Psoas muscle (tissue), 8 donors: ENCODE measurements around the gene GSTO2. TPM values are rescaled to one million over a fixed set of nuclear protein-coding genes. Genes with fewer than 3 reads are reported as not detected.

Source experiments
- ATAC-seq, 4 donors: fragments of 200-7000 bp; cut with Tn5 transposase; one replicate each; pipeline ENCODE4 v1.9.1; 2020; ENCODE audit warnings: moderate library complexity in 3 of 4, mild to moderate bottlenecking in 2 of 4
- DNase-seq, 2 donors: peaks; one replicate each; pipeline ENCODE4 v3.0.0-alpha.2; 2020
- H3K27ac ChIP-seq: fragments of 200-600 bp; one replicate; pipeline ENCODE4 v1.8.0; 2022
- H3K27me3 ChIP-seq, 3 donors: fragments of 200-600 bp in 1 of 3; one replicate each; pipeline versions ENCODE4 v1.6.1 to v1.8.0; 2013 to 2022; ENCODE audit warnings: low read length in 2 of 3, mild to moderate bottlenecking in 2 of 3, moderate library complexity in 1 of 3; ENCODE audit not compliant: insufficient read depth in 3 of 3
- H3K36me3 ChIP-seq, 2 donors: fragments of 200-600 bp in 1 of 2; one replicate each; pipeline versions ENCODE4 v1.6.1 to v1.8.0; 2013 to 2022; ENCODE audit warnings: low read depth in 1 of 2, mild to moderate bottlenecking in 1 of 2, moderate library complexity in 1 of 2; ENCODE audit not compliant: insufficient read depth in 1 of 2
- H3K4me1 ChIP-seq: fragments of 200-600 bp; one replicate; pipeline ENCODE4 v1.8.0; 2022
- H3K4me3 ChIP-seq: fragments of 200-600 bp; one replicate; pipeline ENCODE4 v1.8.0; 2022; ENCODE audit warnings: mild to moderate bottlenecking
- H3K9me3 ChIP-seq: fragments of 200-600 bp; one replicate; pipeline ENCODE4 v1.8.0; 2022
- WGBS, 3 donors: extraction: QIAGEN DNeasy Blood & Tissue Kit; methylation state at CpG; one replicate each; pipeline versions ENCODE4 v1.1.6 to v1.1.7; 2013; 5-methylcytosine and 5-hydroxymethylcytosine counted together
- intact Hi-C, 2 donors: fragments of 100-400 bp; cut with DNase I; formaldehyde crosslinking; loops; one replicate each; pipeline versions ENCODE4 v1.11.0 to v1.14.2; 2022
- polyA plus RNA-seq, 3 donors: library from polyadenylated mRNA; stranded (reverse); fragments of 200-250 nt; gene quantifications; one replicate each; pipeline ENCODE4 v1.2.3, GENCODE V29; 2013
- total RNA-seq, 4 donors: library from RNA; stranded (reverse); fragmentation: NEBNext Ultra II Directional in 2 of 4; extraction: Animal tissue kit (Norgen Biotek cat#: 25700) in 2 of 4; gene quantifications; one replicate each; pipeline versions ENCODE4 v1.2.1 to v1.2.4, GENCODE V29; 2021 to 2023
- TF ChIP-seq, protein P1 (sequence below): fragments of 200-600 bp; IDR thresholded peaks from one replicate; pipeline ENCODE4 v1.8.0; 2022; ENCODE audit warnings: antibody characterized with exemption
- donor health status: healthy with polysubstance abuse.
- donor health status: DM: no; HTN: no; CAD: no; lungs with moderate emphysema.
- donor health status: Bipolar disorder and iron deficiency.
- donor health status: healthy.
- donor health status: DM: yes; HTN: yes; CAD: no.
- donor health status: DM: no; HTN: no; CAD: no.
- donor health status: DM: no; HTN: no; CAD: no.
- donor health status: DM: yes; HTN: yes; CAD: no.

Gene GSTO2
- total and polyA plus RNA-seq, 7 donors = 0.23 to 4.6 (median 1.4) TPM

DNA sequence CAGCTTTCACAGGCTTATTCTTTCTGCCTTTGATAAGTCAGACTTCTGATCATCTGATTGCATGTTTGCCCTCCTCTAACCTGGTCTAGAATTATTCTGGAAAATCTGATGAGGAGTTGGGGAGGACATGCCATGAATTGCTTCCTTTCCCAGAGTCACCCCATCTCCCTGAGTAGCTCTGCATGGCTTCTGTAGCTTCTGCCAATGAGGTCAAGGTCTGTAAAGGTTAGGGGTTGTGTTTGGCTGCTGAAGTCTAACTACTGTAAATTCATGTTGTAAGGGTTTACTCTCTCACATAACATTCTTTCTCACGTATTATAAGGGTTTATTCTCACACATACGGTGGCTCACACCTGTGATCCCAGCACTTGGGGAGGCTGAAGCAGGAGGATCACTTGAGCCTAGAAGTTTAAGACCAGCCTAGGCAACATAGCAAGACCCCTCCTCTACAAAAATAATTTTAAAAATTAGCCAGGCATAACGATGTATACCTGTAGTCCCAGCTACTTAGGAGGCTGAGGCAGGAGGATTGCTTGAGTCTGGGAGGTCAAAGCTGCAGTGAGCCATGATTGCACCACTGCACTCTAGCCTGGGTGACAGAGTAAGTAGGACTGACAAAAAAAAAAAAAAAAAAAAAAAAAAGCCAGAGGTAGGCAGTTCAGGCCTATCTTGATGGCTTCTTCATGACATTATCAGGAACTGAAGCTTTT lies 10.7 kb downstream of the GSTO2 start:
- ATAC-seq = no peak
- H3K36me3 ChIP-seq = peaks cover 0 to 3% of the 10 kb centered on the region in 2 donors
- 93 to 97% (median 97%) methylated on average over 3 of the region's 3 CpGs for WGBS, 3 donors
- no peak overlapping the region for H3K27ac ChIP-seq
- DNase-seq = no peak
- no peaks in the 10 kb centered on the region for H3K4me1 ChIP-seq
- TF ChIP-seq, protein P1, sequence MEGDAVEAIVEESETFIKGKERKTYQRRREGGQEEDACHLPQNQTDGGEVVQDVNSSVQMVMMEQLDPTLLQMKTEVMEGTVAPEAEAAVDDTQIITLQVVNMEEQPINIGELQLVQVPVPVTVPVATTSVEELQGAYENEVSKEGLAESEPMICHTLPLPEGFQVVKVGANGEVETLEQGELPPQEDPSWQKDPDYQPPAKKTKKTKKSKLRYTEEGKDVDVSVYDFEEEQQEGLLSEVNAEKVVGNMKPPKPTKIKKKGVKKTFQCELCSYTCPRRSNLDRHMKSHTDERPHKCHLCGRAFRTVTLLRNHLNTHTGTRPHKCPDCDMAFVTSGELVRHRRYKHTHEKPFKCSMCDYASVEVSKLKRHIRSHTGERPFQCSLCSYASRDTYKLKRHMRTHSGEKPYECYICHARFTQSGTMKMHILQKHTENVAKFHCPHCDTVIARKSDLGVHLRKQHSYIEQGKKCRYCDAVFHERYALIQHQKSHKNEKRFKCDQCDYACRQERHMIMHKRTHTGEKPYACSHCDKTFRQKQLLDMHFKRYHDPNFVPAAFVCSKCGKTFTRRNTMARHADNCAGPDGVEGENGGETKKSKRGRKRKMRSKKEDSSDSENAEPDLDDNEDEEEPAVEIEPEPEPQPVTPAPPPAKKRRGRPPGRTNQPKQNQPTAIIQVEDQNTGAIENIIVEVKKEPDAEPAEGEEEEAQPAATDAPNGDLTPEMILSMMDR = no peak
- H3K9me3 ChIP-seq = no peaks in the 10 kb centered on the region
- no peak overlapping the region for H3K4me3 ChIP-seq
- intact Hi-C loops = no loop called here
- H3K27me3 ChIP-seq = no peaks in the 10 kb centered on the region

DNA sequence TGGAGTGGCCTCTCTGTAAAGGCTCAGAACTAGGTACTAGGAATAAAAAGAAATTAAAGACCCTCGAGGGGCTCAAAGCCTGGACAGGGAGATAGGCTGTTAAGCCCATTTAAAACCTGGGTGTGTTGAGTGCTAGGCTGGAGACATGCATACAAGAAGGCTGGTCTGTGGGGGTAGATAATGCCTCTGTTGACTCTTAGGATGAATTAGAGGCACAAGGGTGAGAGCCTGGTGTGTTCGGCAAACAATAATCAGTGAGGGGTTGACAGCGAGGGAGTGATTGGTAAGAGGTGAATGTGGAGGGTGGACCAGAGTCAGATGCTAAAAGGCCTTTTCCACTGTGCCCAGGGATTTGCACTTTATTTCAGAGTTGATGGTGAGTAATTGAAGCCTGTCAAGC lies 12.7 kb downstream of the GSTO2 start:
- no peaks in the 10 kb centered on the region for H3K4me1 ChIP-seq
- H3K36me3 ChIP-seq = peaks cover 0 to 3% of the 10 kb centered on the region in 2 donors
- no peaks in the 10 kb centered on the region for H3K27me3 ChIP-seq
- TF ChIP-seq, protein P1 = no peak
- ATAC-seq = no peak
- intact Hi-C loops = no loop called here
- no peak overlapping the region for H3K4me3 ChIP-seq
- no peak for DNase-seq
- H3K9me3 ChIP-seq = no peaks in the 10 kb centered on the region
- 82 to 90% (median 84%) methylated on average over 3 of the region's 3 CpGs for WGBS, 3 donors
- no peak overlapping the region for H3K27ac ChIP-seq

DNA sequence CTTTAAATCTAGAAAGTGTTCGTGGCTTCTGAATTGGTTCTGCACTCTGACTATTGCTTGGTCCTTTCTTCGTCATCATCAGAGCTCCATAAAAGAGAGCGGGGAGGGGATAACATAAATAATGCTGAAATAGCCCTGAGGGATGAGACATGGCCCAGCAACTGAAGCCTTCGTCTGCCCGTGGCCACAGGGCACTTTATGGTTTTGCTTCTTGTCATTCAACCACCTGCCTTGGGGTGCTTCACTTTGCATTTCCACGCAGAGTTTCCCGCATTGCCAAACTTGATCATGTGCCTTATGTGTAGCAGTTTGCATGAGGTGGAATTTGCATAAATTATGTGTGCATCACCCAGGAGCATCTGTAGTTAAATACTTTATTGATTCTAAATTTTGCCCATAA lies 15.9 kb downstream of the GSTO2 start:
- 71 to 84% (median 72%) methylated on average over 7 of the region's 7 CpGs for WGBS, 3 donors
- intact Hi-C loops = no loop called here

DNA sequence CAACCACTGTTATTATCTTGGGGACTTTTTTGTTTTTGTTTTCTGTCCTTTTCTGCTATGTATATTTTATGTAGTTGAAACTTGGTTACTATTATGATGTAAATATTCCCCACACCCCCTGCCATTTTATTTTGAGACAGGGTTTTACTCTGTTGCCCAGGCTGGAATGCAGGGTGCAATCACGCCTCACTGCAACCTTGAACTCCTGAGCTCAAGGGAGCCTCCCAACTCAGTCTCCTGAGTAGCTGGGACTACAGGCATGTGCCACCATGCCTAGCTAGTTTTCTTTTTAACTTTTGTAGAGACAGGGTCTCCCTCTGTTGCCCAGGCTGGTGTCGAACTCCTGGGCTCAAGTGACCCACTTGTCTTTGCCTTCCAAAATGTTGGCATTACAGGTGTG lies 18.0 kb downstream of the GSTO2 start:
- ATAC-seq (no peak), DNase-seq (no peak)
- Histone ChIP-seq H3K27me3 (peaks cover 0 to 5% (median 0%) of the 10 kb centered on the region in 3 donors), H3K27ac (no peak overlapping the region), H3K4me3 (no peak overlapping the region), H3K4me1 (no peaks in the 10 kb centered on the region), H3K36me3 (no peaks in the 10 kb centered on the region), H3K9me3 (no peaks in the 10 kb centered on the region)
- TF ChIP-seq, protein P1 = no peak
- intact Hi-C loops = no loop called here
- 78 to 91% (median 89%) methylated on average over 2 of the region's 2 CpGs for WGBS, 3 donors

More for the DNA sequence above, 15.9 kb downstream of the GSTO2 start:
- H3K36me3 ChIP-seq = no peaks in the 10 kb centered on the region
- TF ChIP-seq, protein P1 = no peak
- H3K27me3 ChIP-seq = peaks cover 0 to 5% (median 0%) of the 10 kb centered on the region in 3 donors
- DNase-seq (no peak), ATAC-seq (no peak)
- H3K4me3 ChIP-seq = no peak overlapping the region
- no peaks in the 10 kb centered on the region for H3K4me1 ChIP-seq
- no peaks in the 10 kb centered on the region for H3K9me3 ChIP-seq
- H3K27ac ChIP-seq = no peak overlapping the region

DNA sequence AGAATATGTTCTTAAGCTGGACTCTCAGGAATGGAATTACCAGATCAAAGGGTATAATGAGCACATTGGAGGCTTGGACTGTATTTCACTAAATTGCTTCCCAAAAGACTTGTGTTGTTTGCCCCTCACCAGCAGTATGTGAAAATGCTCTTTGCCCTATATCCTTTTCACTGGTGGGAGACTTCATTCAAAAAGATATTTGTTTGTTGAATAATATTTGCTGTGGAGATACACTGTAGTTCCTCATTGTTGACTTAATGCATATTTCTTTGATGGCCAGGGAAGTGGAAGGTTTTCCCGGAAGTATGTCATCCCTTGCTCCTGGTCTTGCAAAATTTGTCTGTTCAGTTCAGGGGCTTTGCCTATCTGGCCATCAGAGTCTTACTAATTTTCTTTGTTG lies 19.4 kb downstream of the GSTO2 start:
- WGBS, 3 donors = 68 to 80% (median 72%) methylated on average over 1 of the region's 1 CpG
- DNase-seq (no peak), ATAC-seq (no peak)
- Histone ChIP-seq H3K4me1 (no peaks in the 10 kb centered on the region), H3K4me3 (no peak overlapping the region), H3K27me3 (peaks cover 0 to 5% (median 0%) of the 10 kb centered on the region in 3 donors), H3K9me3 (no peaks in the 10 kb centered on the region), H3K36me3 (no peaks in the 10 kb centered on the region), H3K27ac (no peak overlapping the region)
- intact Hi-C loops = no loop called here
- TF ChIP-seq, protein P1 = no peak
